ENCODE results near the gene SLC35E3.

GRCh38 chr12:68749861-68750260 lies 3.9 kb downstream of the SLC35E3 start:
- TF ChIP-seq CTCF (IDR thresholded peaks at IDR 0.05) (no peak), POLR2A (IDR thresholded peaks at IDR 0.05) (no peak), EP300 (IDR thresholded peaks at IDR 0.05) (no peak), POLR2AphosphoS5 (IDR thresholded peaks at IDR 0.05) (no peak)
